ENCODE measurements around the gene ADH7.

DNA sequence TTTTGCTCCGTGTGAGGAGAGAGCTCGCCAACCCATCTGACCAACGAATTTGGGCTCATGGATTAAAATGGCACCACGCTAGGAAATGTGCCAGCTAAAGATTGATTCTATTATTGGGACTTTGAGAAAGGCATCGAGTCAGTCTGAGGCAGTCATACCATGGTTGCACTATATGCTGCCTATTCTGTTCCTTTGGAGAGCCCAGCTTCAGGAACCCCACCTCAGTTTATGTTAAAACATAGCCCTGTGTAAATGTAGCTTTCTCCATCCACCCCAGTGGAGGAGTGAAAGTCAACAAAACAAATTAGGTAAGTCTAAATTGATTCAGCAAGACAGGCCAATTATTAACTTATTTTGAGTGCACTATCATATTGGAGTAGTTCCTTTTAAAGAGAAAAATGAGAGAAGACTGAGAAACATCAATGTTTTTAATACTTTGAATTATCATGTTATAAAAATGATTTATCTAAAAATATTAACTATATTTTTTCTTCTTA, 24.5 kb upstream of the ADH7 start:
- TF ChIP-seq POLR2A (IDR thresholded peaks at IDR 0.05; ENCODE audit: low read depth, low read length) = no peak
- no peak for TF ChIP-seq POLR2AphosphoS5 (IDR thresholded peaks at IDR 0.05; ENCODE audit: low read depth, low read length)
- no peak for TF ChIP-seq TAF1 (IDR thresholded peaks at IDR 0.05; ENCODE audit: low read depth, low read length)
- TF ChIP-seq PAX5 (IDR thresholded peaks at IDR 0.05; ENCODE audit: insufficient read depth, low read length, severe bottlenecking) = no peak
- TF ChIP-seq SPI1 (IDR thresholded peaks at IDR 0.05; ENCODE audit: low read depth, low read length) = no peak
- TF ChIP-seq POU2F2 (IDR thresholded peaks at IDR 0.05; ENCODE audit: low read depth, low read length) = no peak
